IMR-90 (cell line): ENCODE results near the gene AP3B1.

ENCODE experiments used
- BHLHE40 ChIP-seq: fragments of 150-350 bp; IDR thresholded peaks from 2 replicates; pipeline ENCODE4 v1.6.1; 2016; ENCODE audit warnings: mild to moderate bottlenecking, low read depth, low read length
- CTCF ChIP-seq: conservative IDR thresholded peaks from 2 replicates; pipeline ENCODE4 v1.5.1; 2012; ENCODE audit warnings: mild to moderate bottlenecking, low read depth, low read length, improper control_type of control experiment
- ELK1 ChIP-seq: fragments of 150-350 bp; IDR thresholded peaks from 2 replicates; pipeline ENCODE4 v1.6.1; 2016; ENCODE audit warnings: low read depth, mild to moderate bottlenecking, low read length, moderate library complexity, borderline replicate concordance
- FOS ChIP-seq: fragments of 150-350 bp; IDR thresholded peaks from 2 replicates; pipeline ENCODE4 v1.6.1; 2016; ENCODE audit warnings: low read depth, low read length
- MAFK ChIP-seq: IDR thresholded peaks from 2 replicates; pipeline ENCODE4 v1.6.1; 2012; ENCODE audit warnings: low read depth, low read length, improper control_type of control experiment
- MXI1 ChIP-seq: IDR thresholded peaks from 2 replicates; pipeline ENCODE4 v1.6.1; 2012; ENCODE audit warnings: low read depth, mild to moderate bottlenecking, low read length, moderate library complexity, borderline replicate concordance
- POLR2A ChIP-seq: IDR thresholded peaks from 2 replicates; pipeline ENCODE4 v1.6.1; 2012; ENCODE audit warnings: mild to moderate bottlenecking, low read depth, low read length
- RAD21 ChIP-seq: IDR thresholded peaks from 2 replicates; pipeline ENCODE4 v1.6.1; 2012; ENCODE audit warnings: low read length, improper control_type of control experiment
- SMC3 ChIP-seq: fragments of 150-350 bp; IDR thresholded peaks from 2 replicates; pipeline ENCODE4 v1.6.1; 2016; ENCODE audit warnings: low read depth, mild to moderate bottlenecking, antibody characterized with exemption, low read length, moderate library complexity

- TF ChIP-seq MXI1, result no peak
- no peak for TF ChIP-seq CTCF
- TF ChIP-seq POLR2A, result no peak
- TF ChIP-seq MAFK, result no peak
- TF ChIP-seq SMC3, result no peak
- TF ChIP-seq BHLHE40, result no peak
- no peak for TF ChIP-seq FOS
- no peak for TF ChIP-seq ELK1
- no peak for TF ChIP-seq RAD21
Measured at GRCh38 chr5:77960863-77961396, 333.6 kb downstream of the AP3B1 start.
